ENCODE data around the gene SECISBP2.

GRCh38 chr9:89358985-89359384 lies 40.7 kb downstream of the SECISBP2 start:
- TF ChIP-seq CTCF (IDR thresholded peaks at IDR 0.05) (no peak), EZH2phosphoT487 (IDR thresholded peaks at IDR 0.05; ENCODE audit: borderline replicate concordance, low read depth) (no peak)
